Body of pancreas (tissue), 4 donors: Measurements from ENCODE around the gene ABI3BP. TPM values are rescaled to one million over a fixed set of nuclear protein-coding genes. Genes with fewer than 3 reads are reported as not detected.

Source experiments
- ATAC-seq: fragments of 150-250 bp; one replicate; pipeline ENCODE4 v1.9.1; 2016
- DNase-seq, 4 donors: peaks; one replicate each; pipeline ENCODE4 v3.0.0-alpha.2; 2019
- H3K27ac ChIP-seq, 4 donors: fragments of 200-600 bp; sonication (generic); 1 replicate in 3 of 4; 2 replicates in 1 of 4; pipeline versions ENCODE4 v1.5.1 to v1.6.1; 2016 to 2019; ENCODE audit warnings: mild to moderate bottlenecking in 1 of 4, mixed read lengths in 1 of 4, moderate library complexity in 1 of 4
- H3K27me3 ChIP-seq, 2 donors: fragments of 200-600 bp; sonication (generic); one replicate each; pipeline ENCODE4 v1.6.0; 2016; ENCODE audit warnings: mild to moderate bottlenecking in 1 of 2
- H3K36me3 ChIP-seq, 2 donors: fragments of 200-600 bp; sonication (generic); replicated peaks in 1 of 2; 2 replicates each; pipeline ENCODE4 v1.5.1; 2016; ENCODE audit warnings: low read depth in 2 of 2; ENCODE audit not compliant: insufficient read depth in 1 of 2
- H3K4me1 ChIP-seq: fragments of 200-600 bp; sonication (generic); one replicate; pipeline ENCODE4 v1.6.0; 2016
- H3K4me3 ChIP-seq, 2 donors: fragments of 200-600 bp; sonication (generic); 1 replicate in 1 of 2; 2 replicates in 1 of 2; pipeline ENCODE4 v1.5.1; 2016 to 2019
- H3K9me3 ChIP-seq, 3 donors: fragments of 200-600 bp; sonication (generic); 1 replicate in 2 of 3; 2 replicates in 1 of 3; pipeline ENCODE4 v1.5.1; 2016
- CTCF ChIP-seq, 7 experiments: fragments of 450-650 bp in 4 of 7; fragments of 200-600 bp in 3 of 7; sonication (generic) in 3 of 7; IDR thresholded peaks; one replicate each; pipeline ENCODE4 v1.5.1; 2016 to 2019; ENCODE audit warnings: antibody characterized with exemption in 7 of 7
- POLR2A ChIP-seq, 3 donors: fragments of 450-650 bp; IDR thresholded peaks; one replicate each; pipeline ENCODE4 v1.6.1; 2016; ENCODE audit warnings: antibody characterized with exemption in 3 of 3, mild to moderate bottlenecking in 2 of 3
- WGBS, 2 donors: methylation state at CpG; one replicate each; pipeline ENCODE4 v1.1.5; 2017; 5-methylcytosine and 5-hydroxymethylcytosine counted together
- intact Hi-C: fragments of 100-400 bp; cut with DNase I; formaldehyde crosslinking; loops from one replicate; pipeline ENCODE4 v1.15.1; 2023
- total RNA-seq, 2 donors: library from RNA; depleted of rRNA; stranded (reverse); fragments of >200 nt; gene quantifications; one replicate each; pipeline ENCODE4 v1.1.0, GENCODE V29; 2016

ABI3BP gene
- total RNA-seq, 2 donors from 2014 or later, result 9.3 to 19.8 TPM

- no peaks in the 10 kb centered on the region for H3K36me3 ChIP-seq
- H3K4me1 ChIP-seq, result no peaks in the 10 kb centered on the region
- TF ChIP-seq POLR2A (IDR thresholded peaks at IDR 0.05), result no peak
- no peak for TF ChIP-seq CTCF (IDR thresholded peaks at IDR 0.05)
- no peak overlapping the region for H3K27ac ChIP-seq
- ATAC-seq (no peak), DNase-seq (no peak)
- no peaks in the 10 kb centered on the region for H3K9me3 ChIP-seq
- no peaks in the 10 kb centered on the region for H3K27me3 ChIP-seq
- H3K4me3 ChIP-seq, result no peak overlapping the region
- intact Hi-C loops, result no loop called here
- WGBS, 2 donors, result 37 to 40% methylated on average over 4 of the region's 4 CpGs
These were observed 232.8 kb downstream of the ABI3BP start for GRCh38 chr3:100760377-100760776.

GRCh38 chr3:100759950-100760349 is 233.3 kb downstream of the ABI3BP start:
- DNase-seq (no peak), ATAC-seq (no peak)
- no peaks in the 10 kb centered on the region for H3K9me3 ChIP-seq
- no peaks in the 10 kb centered on the region for H3K36me3 ChIP-seq
- H3K4me1 ChIP-seq, result no peaks in the 10 kb centered on the region
- H3K27me3 ChIP-seq, result no peaks in the 10 kb centered on the region
- H3K27ac ChIP-seq, result no peak overlapping the region
- no peak for TF ChIP-seq CTCF (IDR thresholded peaks at IDR 0.05)
- TF ChIP-seq POLR2A (IDR thresholded peaks at IDR 0.05), result no peak
- intact Hi-C loops, result no loop called here
- no peak overlapping the region for H3K4me3 ChIP-seq

GRCh38 chr3:100759159-100759558 is 234.1 kb downstream of the ABI3BP start:
- H3K27me3 ChIP-seq, result no peaks in the 10 kb centered on the region
- H3K9me3 ChIP-seq, result no peaks in the 10 kb centered on the region
- TF ChIP-seq POLR2A (IDR thresholded peaks at IDR 0.05), result no peak
- no peaks in the 10 kb centered on the region for H3K4me1 ChIP-seq
- ATAC-seq (no peak), DNase-seq (no peak)
- no peak overlapping the region for H3K4me3 ChIP-seq
- no peak overlapping the region for H3K27ac ChIP-seq
- no peaks in the 10 kb centered on the region for H3K36me3 ChIP-seq
- WGBS, 2 donors, result 35 to 43% methylated on average over 3 of the region's 3 CpGs
- intact Hi-C loops, result no loop called here

- Histone ChIP-seq H3K4me1 (no peaks in the 10 kb centered on the region), H3K36me3 (peaks cover 0 to 5% of the 10 kb centered on the region in 2 donors), H3K4me3 (no peak overlapping the region), H3K27ac (no peak overlapping the region), H3K9me3 (no peaks in the 10 kb centered on the region), H3K27me3 (no peaks in the 10 kb centered on the region)
- 31 to 32% methylated on average over 2 of the region's 2 CpGs for WGBS, 2 donors
- ATAC-seq, result no peak
- DNase-seq, result peak in 1 of 4 donors; percentile 12
- intact Hi-C loops, result no loop called here
- TF ChIP-seq POLR2A (IDR thresholded peaks at IDR 0.05) (no peak), CTCF (IDR thresholded peaks at IDR 0.05) (no peak)
These were observed 236.8 kb downstream of the ABI3BP start for GRCh38 chr3:100756441-100756840.

- intact Hi-C loops, result no loop called here
- ATAC-seq, result no peak
- Histone ChIP-seq H3K9me3 (no peaks in the 10 kb centered on the region), H3K27me3 (no peaks in the 10 kb centered on the region), H3K4me1 (no peaks in the 10 kb centered on the region), H3K4me3 (no peak overlapping the region), H3K27ac (no peak overlapping the region), H3K36me3 (peaks cover 0 to 9% of the 10 kb centered on the region in 2 donors)
- DNase-seq, result no peak
- TF ChIP-seq CTCF (IDR thresholded peaks at IDR 0.05) (no peak), POLR2A (IDR thresholded peaks at IDR 0.05) (no peak)
- 71 to 75% methylated on average over 3 of the region's 3 CpGs for WGBS, 2 donors
These were observed 238.5 kb downstream of the ABI3BP start for GRCh38 chr3:100754563-100755334.
